ENCODE data around the gene FRMD3.
A peak's percentile ranks its signal among the peaks of the same experiment; 100 is the strongest.

The FRMD3 gene

GRCh38 chr9:83432877-83433550 is 105.2 kb downstream of the FRMD3 start:
- DNase-seq (ENCODE audit: low read depth): no peak

DNA sequence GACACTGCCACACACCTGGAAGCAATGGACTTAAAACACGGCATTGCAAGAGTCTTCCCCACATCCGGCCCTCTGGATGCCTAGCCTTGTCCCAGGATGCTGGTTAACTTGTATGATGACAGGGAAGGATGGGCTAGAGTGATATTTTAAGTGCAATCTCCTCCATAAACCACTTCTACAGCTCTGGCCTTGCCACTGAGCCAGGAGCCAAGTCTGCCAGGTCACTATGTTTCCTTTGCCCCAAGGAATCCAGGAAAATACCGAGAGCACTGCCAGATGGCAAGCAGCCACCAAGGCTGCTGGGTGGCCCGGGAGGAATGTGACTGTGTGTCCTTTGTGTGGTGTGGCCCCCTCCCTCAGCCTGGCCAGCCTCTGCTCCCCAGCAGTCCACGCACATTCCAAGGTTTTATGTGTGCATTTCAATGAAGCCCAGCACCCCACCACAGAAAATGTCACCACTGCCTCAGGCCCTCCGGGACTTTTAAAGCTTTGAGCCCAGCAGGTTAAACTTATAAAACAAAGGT is 106.0 kb downstream of the FRMD3 start:
- no peak for DNase-seq (ENCODE audit: low read depth)

GRCh38 chr9:83431101-83432060 is 106.8 kb downstream of the FRMD3 start:
- DNase-seq (ENCODE audit: low read depth): no peak

GRCh38 chr9:83430681-83431080 is 107.5 kb downstream of the FRMD3 start:
- no peak for DNase-seq (ENCODE audit: low read depth)

GRCh38 chr9:83429229-83429628 is 109.0 kb downstream of the FRMD3 start:
- no peak for DNase-seq (ENCODE audit: low read depth)

DNA sequence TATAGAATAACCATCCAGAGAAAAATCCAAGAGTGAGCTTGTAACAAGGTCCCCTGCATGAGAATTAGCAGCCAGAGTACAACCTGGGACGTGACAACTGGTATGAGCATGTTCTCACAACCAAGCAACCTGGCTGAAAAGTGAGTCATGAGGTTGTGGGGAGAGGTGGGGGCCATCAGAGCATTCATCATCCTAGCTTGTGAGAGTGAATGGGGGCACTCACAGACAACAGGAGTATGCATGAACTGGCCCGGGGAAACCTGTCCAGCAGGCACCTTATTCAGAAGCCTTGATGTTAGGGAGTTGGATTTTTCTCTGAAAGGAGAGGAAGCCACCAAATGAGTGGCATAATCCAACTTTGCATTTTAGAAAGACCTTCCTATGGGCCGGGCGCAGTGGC is 113.0 kb downstream of the FRMD3 start:
- no peak for DNase-seq (ENCODE audit: low read depth)

- no peak for DNase-seq (ENCODE audit: low read depth)
Observed at GRCh38 chr9:83424831-83425230, 113.4 kb downstream of the FRMD3 start.

GRCh38 chr9:83423815-83424707 is 114.1 kb downstream of the FRMD3 start:
- peak; percentile 12 for DNase-seq (ENCODE audit: low read depth)

GRCh38 chr9:83422527-83422926 is 115.7 kb downstream of the FRMD3 start:
- no peak for DNase-seq (ENCODE audit: low read depth)

DNA sequence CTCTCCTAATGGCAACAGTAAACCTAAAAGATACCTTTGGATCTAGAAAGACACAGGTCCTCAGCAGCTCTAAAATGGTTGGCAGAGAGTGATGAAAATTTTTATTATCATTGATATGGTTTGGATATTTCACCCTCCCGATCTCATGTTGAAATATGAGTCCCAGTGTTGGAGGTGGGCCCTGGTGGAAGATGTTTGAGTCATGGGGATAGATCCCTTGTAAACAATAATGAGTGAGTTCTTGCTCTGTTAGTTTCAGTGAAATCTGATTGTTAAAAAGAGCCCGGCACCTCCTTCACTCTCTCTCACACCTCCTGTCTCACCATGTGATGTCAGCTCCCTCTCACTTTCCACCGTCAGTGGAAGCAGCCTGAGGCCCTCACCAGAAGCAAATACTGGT is 117.7 kb downstream of the FRMD3 start:
- no peak for DNase-seq (ENCODE audit: low read depth)

DNA sequence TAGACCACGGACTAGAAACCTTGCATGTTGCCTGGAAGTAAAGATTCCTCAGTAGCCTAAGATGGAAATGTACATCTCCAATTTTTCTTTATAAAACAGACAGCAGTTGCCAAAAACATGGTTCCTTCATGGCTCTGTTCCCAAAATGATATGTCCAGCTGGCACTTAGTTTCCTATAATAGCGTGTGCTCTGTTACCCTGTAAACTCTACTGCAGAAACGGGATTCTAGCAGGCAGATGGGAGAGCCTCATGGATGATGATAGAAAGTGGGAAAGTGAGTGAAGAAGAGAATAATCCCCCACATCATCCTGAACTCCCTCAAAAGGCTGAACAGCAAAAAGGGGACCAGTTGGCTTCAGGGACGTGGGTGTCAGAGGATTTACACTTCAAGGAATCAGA is 118.2 kb downstream of the FRMD3 start:
- DNase-seq (ENCODE audit: low read depth): no peak

GRCh38 chr9:83418283-83418682 is 119.9 kb downstream of the FRMD3 start:
- no peak for DNase-seq (ENCODE audit: low read depth)

DNA sequence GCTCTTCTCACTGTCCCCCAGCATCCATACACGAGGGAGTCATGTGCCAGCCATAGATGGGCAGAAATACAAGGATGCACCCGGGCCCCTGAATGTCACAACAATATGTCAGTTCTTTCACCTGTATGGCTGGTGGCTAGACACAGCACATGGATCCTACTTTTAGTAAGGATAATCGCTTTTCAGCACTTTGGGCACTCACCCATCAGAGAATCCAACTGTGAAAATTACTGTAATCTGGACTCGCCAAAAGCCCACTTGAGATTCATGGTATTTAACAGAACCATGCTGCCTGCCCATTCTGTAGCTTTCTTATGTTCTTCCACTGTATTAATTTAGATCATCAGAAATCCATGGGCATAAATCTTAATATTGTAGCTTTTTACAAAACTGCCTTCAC is 124.8 kb downstream of the FRMD3 start:
- no peak for DNase-seq (ENCODE audit: low read depth)

DNA sequence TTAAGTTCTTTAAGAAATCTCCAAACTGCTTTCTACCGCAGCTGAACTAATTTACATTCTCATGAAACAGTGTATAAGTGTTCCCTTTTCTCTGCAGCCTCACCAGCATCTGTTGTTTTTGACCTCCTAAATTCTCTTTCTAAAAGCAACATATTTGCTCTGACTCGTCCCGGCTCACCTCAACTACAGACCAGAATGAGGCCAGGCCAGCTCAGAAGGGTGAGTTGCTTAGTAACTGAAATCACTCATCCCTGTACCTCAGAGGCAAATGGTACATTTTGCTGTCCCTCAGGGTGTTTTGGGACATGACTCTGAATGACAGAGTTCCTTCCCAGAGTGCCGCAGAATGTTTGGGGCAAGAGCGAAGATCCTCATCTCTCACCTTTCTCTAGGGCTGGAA is 127.5 kb downstream of the FRMD3 start:
- DNase-seq (ENCODE audit: low read depth): no peak

GRCh38 chr9:83406921-83407320 is 131.3 kb downstream of the FRMD3 start:
- DNase-seq (ENCODE audit: low read depth): no peak

DNA sequence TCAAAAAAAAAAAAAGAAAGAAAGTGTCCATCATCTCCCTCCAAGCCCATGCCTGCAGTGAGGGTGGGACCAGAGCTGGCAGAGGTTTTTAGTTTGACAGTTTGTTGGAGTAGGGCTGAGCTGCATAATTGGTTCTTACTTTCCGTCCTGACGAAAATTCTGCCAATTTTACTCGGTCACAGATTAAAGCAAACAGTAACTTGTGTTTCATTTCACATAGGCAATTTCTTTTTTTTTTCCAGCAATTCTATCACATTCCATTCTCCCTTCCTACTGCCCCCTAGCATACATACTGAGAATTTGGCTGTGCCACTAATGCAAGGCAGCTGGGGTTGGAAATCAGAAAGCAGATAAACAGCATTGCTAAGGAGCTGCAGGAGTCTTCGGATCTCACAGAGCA is 132.4 kb downstream of the FRMD3 start:
- DNase-seq (ENCODE audit: low read depth): no peak

DNA sequence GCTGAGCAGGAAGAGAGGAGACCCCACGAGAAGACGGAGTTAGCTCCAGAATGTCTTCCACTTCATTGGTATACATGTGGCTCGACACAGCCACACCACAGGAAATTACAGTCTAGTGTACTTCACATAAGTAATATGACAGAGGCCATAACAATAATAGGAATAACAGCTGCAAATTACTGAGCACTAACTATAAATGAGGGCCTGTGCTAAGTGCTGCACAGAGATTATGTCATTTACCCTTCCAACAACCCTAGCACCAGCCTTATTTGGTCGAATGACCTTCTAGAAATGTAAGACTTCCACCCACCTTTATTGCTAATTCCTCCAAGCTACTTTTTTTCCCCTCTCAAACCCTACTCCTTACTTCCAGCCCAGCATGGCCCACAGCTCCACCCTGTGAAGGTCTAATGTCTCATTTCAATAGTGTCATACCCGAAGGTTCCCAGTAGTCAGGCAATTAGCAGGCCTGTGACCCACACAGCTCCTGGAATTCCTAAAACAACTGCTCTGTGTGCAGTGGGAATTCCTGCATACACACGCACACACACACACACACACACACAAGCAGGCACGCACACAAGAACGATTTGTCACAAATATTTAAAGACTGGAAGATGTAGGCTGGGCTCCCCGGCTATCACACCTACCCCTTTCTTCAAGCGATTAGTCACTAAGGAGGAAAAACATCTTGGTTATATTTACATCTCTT is 134.5 kb downstream of the FRMD3 start:
- DNase-seq (ENCODE audit: low read depth): no peak

GRCh38 chr9:83401328-83401900 is 136.8 kb downstream of the FRMD3 start:
- no peak for DNase-seq (ENCODE audit: low read depth)

DNA sequence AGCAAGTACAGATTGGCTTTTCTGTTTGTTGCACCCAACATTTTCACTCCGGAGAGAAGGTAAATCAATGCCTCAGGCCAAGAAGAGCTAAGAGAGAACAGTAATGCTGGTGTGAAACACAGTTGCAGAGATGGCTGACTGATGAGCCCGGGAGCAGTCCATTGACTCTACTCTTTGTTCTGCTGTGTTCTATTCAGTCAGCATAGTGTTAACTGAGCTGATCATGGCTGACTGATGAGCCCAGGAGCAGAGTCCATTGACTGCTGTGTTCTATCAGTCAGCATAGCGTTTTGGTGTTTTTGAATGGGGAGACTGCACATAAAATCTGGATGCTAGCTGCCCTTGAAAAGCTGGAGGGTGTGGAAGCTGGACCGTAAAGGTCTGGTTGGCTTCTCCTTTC is 141.4 kb downstream of the FRMD3 start:
- DNase-seq (ENCODE audit: low read depth): no peak

GRCh38 chr9:83396342-83396741 is 141.9 kb downstream of the FRMD3 start:
- no peak for DNase-seq (ENCODE audit: low read depth)

DNA sequence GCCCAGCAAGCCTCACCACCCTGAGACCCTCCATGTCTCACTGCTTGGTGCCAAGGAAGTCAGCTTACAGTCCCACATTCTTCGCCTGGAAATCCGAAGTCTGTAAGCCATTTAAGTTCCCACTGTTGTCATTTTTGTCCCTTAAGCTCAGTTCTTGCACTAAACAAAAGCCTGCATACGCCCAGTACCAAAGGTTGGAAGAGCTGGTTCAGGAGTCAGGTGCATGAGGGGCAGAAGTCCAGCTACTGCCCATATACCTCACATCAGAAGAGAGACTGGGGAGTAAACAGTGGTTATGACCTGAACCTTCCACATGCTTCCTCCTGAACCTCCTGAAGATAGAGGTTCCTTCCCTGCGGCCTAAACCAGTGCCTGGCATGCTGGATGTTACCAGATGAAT is 146.0 kb downstream of the FRMD3 start:
- no peak for DNase-seq (ENCODE audit: low read depth)

Data from CMK (cell line).